K562 (cell line): ENCODE results near the gene RDH11. TPM values are rescaled to one million over a fixed set of nuclear protein-coding genes. Genes with fewer than 3 reads are reported as not detected.
A peak's percentile ranks its signal among the peaks of the same experiment; 100 is the strongest.

ENCODE experiments used
- ATAC-seq: fragments of 200-7000 bp; cut with Tn5 transposase; 3 replicates; pipeline ENCODE4 v1.9.1; 2020; ENCODE audit warnings: moderate library complexity
- BruUV-seq: library from RNA; stranded (reverse); fragments of 400-500 nt; replicated peaks from 2 replicates; lab custom pipeline; 2021; lab: Mats Ljungman, UMichigan
- CTCF ChIA-PET: fragments of 300-600 bp; formaldehyde crosslinking; extraction: SDS; loops from one replicate; lab custom pipeline; 2021; ENCODE audit warnings: low intra/inter-chr PET ratio; lab: Yijun Ruan, JAX
- POLR2A ChIA-PET: fragments of 300-600, 350-650 bp; sonication (Branson Sonifier 250); formaldehyde crosslinking; extraction: SDS; loops from one replicate; lab custom pipeline; 2021; ENCODE audit warnings: antibody characterized with exemption, inconsistent platforms; lab: Yijun Ruan, JAX
- DNase-seq, 4 experiments: peaks; one replicate each; pipeline versions ENCODE4 v3.0.0 to v3.0.0-alpha.2; 2011 to 2018; ENCODE audit warnings: low spot score in 3 of 4, mixed read lengths in 3 of 4; ENCODE audit errors: extremely low read depth in 1 of 4
- FAIRE-seq: peaks from 2 replicates; lab custom pipeline; 2011; peaks lifted over from hg19 to GRCh38; lab: Jason Lieb, UNC
- H2AFZ ChIP-seq: 2 replicates; pipeline ENCODE4 v1.6.0; 2011; ENCODE audit warnings: low read depth, low read length, control low read depth, inconsistent platforms
- H3K27ac ChIP-seq: fragments of 200-600 bp; 3 replicates; pipeline ENCODE4 v1.8.0; 2011; ENCODE audit warnings: low read depth, mild to moderate bottlenecking, control low read depth, inconsistent platforms, low read length, moderate library complexity, mixed read lengths; ENCODE audit errors: extremely low read depth
- H3K27me3 ChIP-seq, 2 experiments: fragments of 300-600 bp in 1 of 2; 2 replicates in 1 of 2; 3 replicates in 1 of 2; pipeline versions ENCODE4 v1.6.0 to v1.8.0; 2011; ENCODE audit warnings: inconsistent platforms in 2 of 2, low read length in 2 of 2, mild to moderate bottlenecking in 1 of 2, mixed read lengths in 1 of 2, moderate library complexity in 1 of 2; ENCODE audit not compliant: control insufficient read depth in 2 of 2, insufficient read depth in 2 of 2
- H3K36me3 ChIP-seq: fragments of 300-600 bp; 3 replicates; pipeline ENCODE4 v1.8.0; 2011; ENCODE audit warnings: mild to moderate bottlenecking, low read length, inconsistent platforms; ENCODE audit not compliant: control insufficient read depth, insufficient read depth
- H3K4me1 ChIP-seq, 2 experiments: fragments of 200-600 bp in 1 of 2; replicated peaks in 1 of 2; 2 replicates in 1 of 2; 3 replicates in 1 of 2; pipeline versions ENCODE4 v1.5.1 to v1.8.0; 2011; ENCODE audit warnings: inconsistent platforms in 2 of 2, low read length in 2 of 2, mild to moderate bottlenecking in 1 of 2, mixed read lengths in 1 of 2, moderate library complexity in 1 of 2; ENCODE audit not compliant: control insufficient read depth in 2 of 2, insufficient read depth in 2 of 2
- H3K4me2 ChIP-seq: 2 replicates; pipeline ENCODE4 v1.6.1; 2011; ENCODE audit warnings: low read length, control low read depth, inconsistent platforms, mixed read lengths; ENCODE audit not compliant: insufficient read depth
- H3K4me3 ChIP-seq: fragments of 200-600 bp; sonication (generic), shearing (Covaris generic); 2 replicates; pipeline ENCODE4 v1.5.1; 2016; ENCODE audit warnings: control low read depth, inconsistent platforms
- H3K79me2 ChIP-seq: fragments of 200-600 bp; 3 replicates; pipeline ENCODE4 v1.8.0; 2011; ENCODE audit warnings: low read length, inconsistent platforms; ENCODE audit not compliant: control insufficient read depth, insufficient read depth
- H3K9ac ChIP-seq, 2 experiments: 2 replicates each; pipeline versions ENCODE4 v1.6.0 to v1.6.1; 2011; ENCODE audit warnings: low read depth in 2 of 2, low read length in 2 of 2, control low read depth in 1 of 2, inconsistent platforms in 1 of 2, mild to moderate bottlenecking in 1 of 2, mixed read lengths in 1 of 2; ENCODE audit not compliant: insufficient read depth in 1 of 2
- H3K9me1 ChIP-seq: one replicate; pipeline ENCODE4 v1.6.0; 2011; ENCODE audit warnings: inconsistent platforms, mild to moderate bottlenecking, low read length, moderate library complexity; ENCODE audit not compliant: control insufficient read depth, insufficient read depth
- H3K9me3 ChIP-seq: replicated peaks from 2 replicates; pipeline ENCODE4 v1.5.1; 2011; ENCODE audit warnings: low read depth, low read length, inconsistent platforms; ENCODE audit not compliant: control insufficient read depth, insufficient read depth
- H4K20me1 ChIP-seq: replicated peaks from 2 replicates; pipeline ENCODE4 v1.6.1; 2011; ENCODE audit warnings: low read length, inconsistent platforms, mixed read lengths; ENCODE audit not compliant: control insufficient read depth, insufficient read depth
- BACH1 ChIP-seq: fragments of 200-800 bp; sonication (Bioruptor generic); IDR thresholded peaks from 2 replicates; pipeline ENCODE4 v1.6.1; 2016; ENCODE audit warnings: missing genetic modification characterization, missing compliant biosample characterization
- HDAC2 ChIP-seq: fragments of 450-650 bp; IDR thresholded peaks from 2 replicates; pipeline ENCODE4 v1.6.1; 2016; ENCODE audit warnings: mild to moderate bottlenecking
- HNRNPH1 ChIP-seq: fragments of 200-400 bp; formaldehyde crosslinking; optimal IDR thresholded peaks from 2 replicates; pipeline ENCODE3; 2017; ENCODE audit warnings: low read depth, mild to moderate bottlenecking, low read length, moderate library complexity
- ILF3 ChIP-seq: fragments of 450-650 bp; IDR thresholded peaks from 2 replicates; pipeline ENCODE4 v1.6.1; 2018; ENCODE audit warnings: antibody characterized with exemption, mild to moderate bottlenecking, moderate library complexity, borderline replicate concordance
- PCBP2 ChIP-seq: fragments of 200-400 bp; formaldehyde crosslinking; IDR thresholded peaks from 2 replicates; pipeline ENCODE4 v1.6.1; 2018; ENCODE audit warnings: low read length, low read depth, mild to moderate bottlenecking, moderate library complexity; ENCODE audit not compliant: poor library complexity, severe bottlenecking
- POLR2AphosphoS2 ChIP-seq: IDR thresholded peaks from 2 replicates; pipeline ENCODE4 v1.6.1; 2012; ENCODE audit warnings: low read length, improper control_type of control experiment
- POLR2B ChIP-seq: fragments of 450-650 bp; IDR thresholded peaks from 2 replicates; pipeline ENCODE4 v1.6.1; 2018; ENCODE audit warnings: low read depth; ENCODE audit not compliant: partially characterized antibody
- WGBS: fragments of 100-300 bp; shearing (Covaris generic); methylation state at CpG from one replicate; pipeline ENCODE4 v1.1.6; 2016; ENCODE audit warnings: low coverage, mixed read lengths; ENCODE audit not compliant: insufficient coverage; ENCODE audit errors: missing lambda C conversion rate; 5-methylcytosine and 5-hydroxymethylcytosine counted together
- in situ Hi-C: fragments of 300-500 bp; cut with MboI; formaldehyde crosslinking; loops from 4 replicates; pipeline ENCODE4 v1.15.0; 2018; ENCODE audit warnings: inconsistent platforms, mixed read lengths
- intact Hi-C: fragments of 100-400 bp; cut with micrococcal nuclease; formaldehyde crosslinking; loops from 2 replicates; pipeline ENCODE4 v1.14.2; 2022
- polyA plus RNA-seq, 8 experiments: library from polyadenylated mRNA; depleted of rRNA in 4 of 8; stranded (reverse) in 5 of 8; unstranded in 3 of 8; fragments of >200 nt; fragmentation: Nextera tagmentation in 2 of 8; fragmentation: Illumina TruSeq in 1 of 8; extraction: Ambion mirVana in 2 of 8; extraction: Trizol in 1 of 8; gene quantifications; 2 replicates each; pipeline versions ENCODE4 v1.2.1 to v1.2.3, GENCODE V29; 2011 to 2014; ENCODE audit warnings: inconsistent platforms in 1 of 8, missing spikeins in 1 of 8
- total RNA-seq, 7 experiments: library from RNA; depleted of rRNA in 6 of 7; stranded (reverse); fragments of >200 nt in 6 of 7; fragmentation: Illumina TruSeq in 2 of 7; extraction: Trizol in 2 of 7; gene quantifications; 2 replicates each; pipeline versions ENCODE4 v1.2.1 to v1.2.3, GENCODE V29; 2011 to 2021; ENCODE audit warnings: low replicate concordance in 1 of 7
- TF ChIP-seq, protein P1 (sequence below): fragments of 200-800 bp; sonication (Bioruptor generic); IDR thresholded peaks from 2 replicates; pipeline ENCODE4 v1.6.1; 2017; ENCODE audit warnings: missing genetic modification characterization, missing compliant biosample characterization
- TF ChIP-seq, protein P2 (sequence below): fragments of 450-650 bp; IDR thresholded peaks from 2 replicates; pipeline ENCODE4 v1.6.1; 2017; ENCODE audit warnings: antibody characterized with exemption, mild to moderate bottlenecking

Gene RDH11
- total and polyA plus RNA-seq, 9 of the 15 experiments (the other 6 are each of a cell fraction or from before 2014, with no cell fraction given) = 50.6 to 172 (median 70.5) TPM

DNA sequence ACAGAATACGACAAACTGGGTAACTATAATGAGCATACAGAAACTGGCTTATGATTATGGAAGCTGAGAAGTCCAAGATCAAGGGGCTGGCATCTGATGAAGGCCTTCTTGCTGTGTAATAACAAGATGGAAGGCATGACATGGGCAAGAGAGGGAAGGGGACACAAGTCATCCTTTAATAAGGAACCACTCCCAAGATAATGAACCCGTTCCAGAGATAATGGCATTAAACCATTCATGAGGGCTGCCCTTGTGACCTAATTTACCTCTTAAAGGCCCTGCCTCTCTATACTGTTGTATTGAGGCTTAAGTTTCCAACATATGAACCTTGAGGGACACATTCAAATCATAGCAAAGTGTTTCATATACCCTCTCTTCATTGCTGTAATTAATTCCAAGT lies 16.6 kb downstream of the RDH11 start:
- Histone ChIP-seq H3K4me1 (peaks cover 22 to 38% of the 10 kb centered on the region in 2 experiments), H3K9me3 (no peaks in the 10 kb centered on the region), H3K27ac (no peak overlapping the region; the same call in 2 of the 3 replicates), H3K27me3 (no peaks in the 10 kb centered on the region), H3K36me3 (peaks cover 72% of the 10 kb centered on the region)
- intact Hi-C loops = no loop called here
- no TSS peak for BruUV-seq
- POLR2A ChIA-PET = interaction anchor here (1.3 kb wide), 1 partner anchor 8 kb away, joined by 3 read pairs; no protein-coding TSS in a partner anchor
- TF ChIP-seq HNRNPH1 (no peak), PCBP2 (no peak)
- TF ChIP-seq, all 486 proteins: peak for 0
- no peak overlapping the region for H2AFZ ChIP-seq
- WGBS = 58% methylated on average over 2 of the region's 2 CpGs
- no peak for FAIRE-seq
- CTCF ChIA-PET = no interaction called here
- H4K20me1 ChIP-seq = no peaks in the 10 kb centered on the region
- in situ Hi-C loops = no loop called here
- H3K4me3 ChIP-seq = no peak overlapping the region
- DNase-seq = no peak
- H3K9me1 ChIP-seq = no peaks in the 10 kb centered on the region
- no peak overlapping the region for H3K9ac ChIP-seq
- peaks cover 37% of the 10 kb centered on the region for H3K79me2 ChIP-seq
- no peak overlapping the region for H3K4me2 ChIP-seq
- no peak for ATAC-seq

DNA sequence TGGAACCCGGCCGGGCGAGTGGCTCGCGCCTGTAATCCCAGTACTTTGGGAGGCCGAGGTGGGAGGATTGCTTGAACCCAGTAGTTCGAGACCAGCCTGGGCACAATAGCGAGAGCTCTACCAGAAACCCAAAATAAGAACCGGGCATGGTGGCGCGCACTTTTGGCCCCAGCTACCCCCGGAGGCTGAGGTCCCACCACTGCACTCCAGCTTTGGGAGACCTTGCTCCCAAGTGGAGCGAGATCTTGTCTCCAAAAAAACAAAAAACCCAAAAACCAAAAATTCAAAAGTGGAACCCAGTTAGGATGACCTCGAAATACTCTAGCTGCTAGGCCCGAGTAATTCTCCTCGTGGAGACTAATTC lies 20.4 kb downstream of the RDH11 start:
- TSS peak; percentile 93 for BruUV-seq
- Histone ChIP-seq H3K9me3 (no peaks in the 10 kb centered on the region), H3K27ac (peak overlapping the region; percentile 94), H2AFZ (peak overlapping the region; percentile 96), H3K4me1 (peaks cover 16 to 25% of the 10 kb centered on the region in 2 experiments), H3K9ac (peak overlapping the region; percentile 90 to 98), H3K79me2 (peaks cover 55% of the 10 kb centered on the region), H3K4me2 (peak overlapping the region; percentile 84), H4K20me1 (no peaks in the 10 kb centered on the region), H3K27me3 (no peaks in the 10 kb centered on the region), H3K36me3 (peaks cover 38% of the 10 kb centered on the region), H3K9me1 (no peaks in the 10 kb centered on the region), H3K4me3 (peak overlapping the region; percentile 90)
- 32% methylated on average over 15 of the region's 16 CpGs for WGBS
- ATAC-seq = no peak
- no peak for FAIRE-seq
- peak in 1 of 4 experiments; percentile 12 for DNase-seq
- ChIA-PET CTCF (no interaction called here), POLR2A (interaction anchor here (0.8 to 1.1 kb wide), 4 partner anchors 11 to 381 kb away, joined by 3 to 4 read pairs (median 3); no protein-coding TSS in a partner anchor)
- intact Hi-C loops (loop anchor here (2.0 kb wide), 2 partner anchors 20 to 30 kb away; partner anchors contain the start of gene RDH11), in situ Hi-C loops (no loop called here)
- no peak for TF ChIP-seq ILF3
- TF ChIP-seq, protein P1, sequence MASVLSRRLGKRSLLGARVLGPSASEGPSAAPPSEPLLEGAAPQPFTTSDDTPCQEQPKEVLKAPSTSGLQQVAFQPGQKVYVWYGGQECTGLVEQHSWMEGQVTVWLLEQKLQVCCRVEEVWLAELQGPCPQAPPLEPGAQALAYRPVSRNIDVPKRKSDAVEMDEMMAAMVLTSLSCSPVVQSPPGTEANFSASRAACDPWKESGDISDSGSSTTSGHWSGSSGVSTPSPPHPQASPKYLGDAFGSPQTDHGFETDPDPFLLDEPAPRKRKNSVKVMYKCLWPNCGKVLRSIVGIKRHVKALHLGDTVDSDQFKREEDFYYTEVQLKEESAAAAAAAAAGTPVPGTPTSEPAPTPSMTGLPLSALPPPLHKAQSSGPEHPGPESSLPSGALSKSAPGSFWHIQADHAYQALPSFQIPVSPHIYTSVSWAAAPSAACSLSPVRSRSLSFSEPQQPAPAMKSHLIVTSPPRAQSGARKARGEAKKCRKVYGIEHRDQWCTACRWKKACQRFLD (CRISPR knock-in tag) = peak; percentile 55; the same call in 1 of the 2 replicates
- no peak for TF ChIP-seq BACH1 (tag)
- TF ChIP-seq POLR2B = peak; percentile 5
- TF ChIP-seq, protein P2, sequence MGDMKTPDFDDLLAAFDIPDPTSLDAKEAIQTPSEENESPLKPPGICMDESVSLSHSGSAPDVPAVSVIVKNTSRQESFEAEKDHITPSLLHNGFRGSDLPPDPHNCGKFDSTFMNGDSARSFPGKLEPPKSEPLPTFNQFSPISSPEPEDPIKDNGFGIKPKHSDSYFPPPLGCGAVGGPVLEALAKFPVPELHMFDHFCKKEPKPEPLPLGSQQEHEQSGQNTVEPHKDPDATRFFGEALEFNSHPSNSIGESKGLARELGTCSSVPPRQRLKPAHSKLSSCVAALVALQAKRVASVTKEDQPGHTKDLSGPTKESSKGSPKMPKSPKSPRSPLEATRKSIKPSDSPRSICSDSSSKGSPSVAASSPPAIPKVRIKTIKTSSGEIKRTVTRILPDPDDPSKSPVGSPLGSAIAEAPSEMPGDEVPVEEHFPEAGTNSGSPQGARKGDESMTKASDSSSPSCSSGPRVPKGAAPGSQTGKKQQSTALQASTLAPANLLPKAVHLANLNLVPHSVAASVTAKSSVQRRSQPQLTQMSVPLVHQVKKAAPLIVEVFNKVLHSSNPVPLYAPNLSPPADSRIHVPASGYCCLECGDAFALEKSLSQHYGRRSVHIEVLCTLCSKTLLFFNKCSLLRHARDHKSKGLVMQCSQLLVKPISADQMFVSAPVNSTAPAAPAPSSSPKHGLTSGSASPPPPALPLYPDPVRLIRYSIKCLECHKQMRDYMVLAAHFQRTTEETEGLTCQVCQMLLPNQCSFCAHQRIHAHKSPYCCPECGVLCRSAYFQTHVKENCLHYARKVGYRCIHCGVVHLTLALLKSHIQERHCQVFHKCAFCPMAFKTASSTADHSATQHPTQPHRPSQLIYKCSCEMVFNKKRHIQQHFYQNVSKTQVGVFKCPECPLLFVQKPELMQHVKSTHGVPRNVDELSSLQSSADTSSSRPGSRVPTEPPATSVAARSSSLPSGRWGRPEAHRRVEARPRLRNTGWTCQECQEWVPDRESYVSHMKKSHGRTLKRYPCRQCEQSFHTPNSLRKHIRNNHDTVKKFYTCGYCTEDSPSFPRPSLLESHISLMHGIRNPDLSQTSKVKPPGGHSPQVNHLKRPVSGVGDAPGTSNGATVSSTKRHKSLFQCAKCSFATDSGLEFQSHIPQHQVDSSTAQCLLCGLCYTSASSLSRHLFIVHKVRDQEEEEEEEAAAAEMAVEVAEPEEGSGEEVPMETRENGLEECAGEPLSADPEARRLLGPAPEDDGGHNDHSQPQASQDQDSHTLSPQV = 0 out of 2 replicates have a peak, but pooled peaks have one; percentile 25
- peak; percentile 47; the same call in 1 of the 2 replicates for TF ChIP-seq POLR2AphosphoS2
- no peak for TF ChIP-seq HDAC2
